Neural cell (in vitro differentiated cells): ENCODE data around the gene DCBLD1. TPM values are rescaled to one million over a fixed set of nuclear protein-coding genes. Genes with fewer than 3 reads are reported as not detected.

ENCODE experiments used
- H2AFZ ChIP-seq: fragments of 200-600, 300-800 bp; sonication (generic), shearing (Covaris generic); 2 replicates; pipeline ENCODE4 v1.6.0; 2014; ENCODE audit warnings: low read depth, mild to moderate bottlenecking, antibody characterized with exemption, low read length, moderate library complexity
- H3F3A ChIP-seq: fragments of 200-600 bp; shearing (Covaris generic); 2 replicates; pipeline ENCODE4 v1.6.1; 2016; ENCODE audit warnings: mild to moderate bottlenecking, moderate library complexity, mixed read lengths, antibody characterized with exemption, low read length; ENCODE audit not compliant: insufficient read depth, poor library complexity, severe bottlenecking
- H3K27ac ChIP-seq: fragments of 200-600, 300-800 bp; sonication (generic), shearing (Covaris generic); 2 replicates; pipeline ENCODE4 v1.5.1; 2014; ENCODE audit warnings: mild to moderate bottlenecking, low read length, moderate library complexity
- H3K27me3 ChIP-seq: fragments of 300-800, 200-600 bp; sonication (generic), shearing (Covaris generic); 2 replicates; pipeline ENCODE4 v1.6.0; 2014; ENCODE audit warnings: mild to moderate bottlenecking, low read depth, low read length, moderate library complexity; ENCODE audit not compliant: insufficient read depth
- H3K36me3 ChIP-seq: fragments of 300-800, 200-600 bp; sonication (generic), shearing (Covaris generic); 2 replicates; pipeline ENCODE4 v1.5.1; 2014; ENCODE audit warnings: mild to moderate bottlenecking, antibody characterized with exemption, low read length, moderate library complexity; ENCODE audit not compliant: insufficient read depth
- H3K4me2 ChIP-seq: fragments of 300-800, 200-600 bp; sonication (generic), shearing (Covaris generic); 2 replicates; pipeline ENCODE4 v1.6.0; 2014; ENCODE audit warnings: mild to moderate bottlenecking, low read length
- H3K4me3 ChIP-seq: fragments of 300-800, 200-600 bp; sonication (generic), shearing (Covaris generic); 2 replicates; pipeline ENCODE4 v1.5.1; 2014; ENCODE audit warnings: mild to moderate bottlenecking, low read length, moderate library complexity
- H3K79me2 ChIP-seq: fragments of 200-600 bp; shearing (Covaris generic); replicated peaks from 2 replicates; pipeline ENCODE4 v1.6.0; 2014; ENCODE audit warnings: mild to moderate bottlenecking, low read length, moderate library complexity; ENCODE audit not compliant: insufficient read depth
- H3K9ac ChIP-seq: fragments of 300-800, 200-600 bp; sonication (generic), shearing (Covaris generic); 2 replicates; pipeline ENCODE4 v1.6.1; 2016; ENCODE audit warnings: mild to moderate bottlenecking, low read length, mixed read lengths
- H3K9me2 ChIP-seq: fragments of 200-600 bp; shearing (Covaris generic); 2 replicates; pipeline ENCODE4 v1.6.1; 2016; ENCODE audit warnings: mild to moderate bottlenecking, low read length, mixed read lengths; ENCODE audit not compliant: insufficient read depth
- H3K9me3 ChIP-seq: fragments of 200-600, 300-800 bp; sonication (generic), shearing (Covaris generic); 2 replicates; pipeline ENCODE4 v1.6.1; 2016; ENCODE audit warnings: mild to moderate bottlenecking, mixed run types, low read length, moderate library complexity, mixed read lengths
- H4K20me1 ChIP-seq: fragments of 200-600 bp; shearing (Covaris generic); 2 replicates; pipeline ENCODE4 v1.6.1; 2016; ENCODE audit warnings: mild to moderate bottlenecking, mixed run types; ENCODE audit not compliant: insufficient read depth
- EP300 ChIP-seq: fragments of 450-650 bp; conservative IDR thresholded peaks from 2 replicates; pipeline ENCODE4 v1.6.1; 2014; ENCODE audit warnings: antibody characterized with exemption, mild to moderate bottlenecking, moderate library complexity; ENCODE audit not compliant: poor library complexity, severe bottlenecking
- EZH2 ChIP-seq: fragments of 200-600, 300-800 bp; shearing (Covaris generic), sonication (generic); IDR thresholded peaks from 2 replicates; pipeline ENCODE4 v1.6.1; 2014; ENCODE audit warnings: antibody characterized with exemption, low read length, borderline replicate concordance, mild to moderate bottlenecking; ENCODE audit not compliant: insufficient read depth, poor library complexity, severe bottlenecking
- MXI1 ChIP-seq: fragments of 450-650 bp; conservative IDR thresholded peaks from 2 replicates; pipeline ENCODE4 v1.6.1; 2014; ENCODE audit warnings: antibody characterized with exemption, mild to moderate bottlenecking; ENCODE audit not compliant: poor library complexity, severe bottlenecking
- POLR2AphosphoS5 ChIP-seq: IDR thresholded peaks from 2 replicates; pipeline ENCODE4 v1.6.1; 2012
- RAD21 ChIP-seq: fragments of 450-650 bp; conservative IDR thresholded peaks from 2 replicates; pipeline ENCODE4 v1.6.1; 2014; ENCODE audit warnings: antibody characterized with exemption, mild to moderate bottlenecking, moderate library complexity
- SMC3 ChIP-seq: fragments of 450-650 bp; conservative IDR thresholded peaks from 2 replicates; pipeline ENCODE4 v1.6.1; 2014; ENCODE audit warnings: antibody characterized with exemption, mild to moderate bottlenecking, moderate library complexity; ENCODE audit not compliant: poor library complexity
- TAF1 ChIP-seq: IDR thresholded peaks from 2 replicates; pipeline ENCODE4 v1.6.1; 2012; ENCODE audit warnings: low read depth
- polyA plus RNA-seq: library from polyadenylated mRNA; depleted of rRNA; stranded (reverse); fragments of >200 nt; gene quantifications from 2 replicates; pipeline ENCODE4 v1.2.3, GENCODE V29; 2014
- TF ChIP-seq, protein P1 (sequence below): fragments of 450-650 bp; IDR thresholded peaks from 2 replicates; pipeline ENCODE4 v1.5.1; 2014; ENCODE audit warnings: antibody characterized with exemption, mild to moderate bottlenecking, moderate library complexity; ENCODE audit not compliant: poor library complexity, severe bottlenecking
- TF ChIP-seq, protein P2 (sequence below): IDR thresholded peaks from 2 replicates; pipeline ENCODE4 v1.6.1; 2012; ENCODE audit warnings: borderline replicate concordance

DCBLD1 gene
- polyA plus RNA-seq, 1 donor from 2014 or later: 11.4 TPM

DNA sequence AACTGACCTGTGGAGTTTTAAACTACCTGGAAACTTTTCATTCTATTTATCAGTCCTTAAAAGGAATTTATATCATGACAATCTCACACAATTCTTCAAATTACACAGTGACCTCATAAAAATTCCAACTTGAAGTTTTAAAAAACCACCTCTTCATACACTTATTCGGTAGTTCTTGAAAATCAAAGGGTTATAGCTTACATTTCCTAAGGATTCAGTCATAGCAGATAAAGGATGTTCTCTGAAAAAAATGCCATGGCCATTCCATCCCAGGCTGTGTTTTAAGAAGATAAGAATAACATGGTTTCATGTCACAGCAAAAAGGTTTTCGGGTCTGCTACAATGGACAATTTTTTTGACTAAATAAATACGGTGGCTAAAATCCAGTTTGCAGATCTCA is 78.7 kb downstream of the DCBLD1 start:
- no peaks in the 10 kb centered on the region for H3K79me2 ChIP-seq
- no peaks in the 10 kb centered on the region for H3K27me3 ChIP-seq
- H3K9me3 ChIP-seq: no peaks in the 10 kb centered on the region
- no peaks in the 10 kb centered on the region for H4K20me1 ChIP-seq
- no peak overlapping the region for H2AFZ ChIP-seq
- H3K36me3 ChIP-seq: no peaks in the 10 kb centered on the region
- no peaks in the 10 kb centered on the region for H3F3A ChIP-seq
- H3K9ac ChIP-seq: no peak overlapping the region
- no peaks in the 10 kb centered on the region for H3K9me2 ChIP-seq
- no peak overlapping the region for H3K4me3 ChIP-seq
- H3K27ac ChIP-seq: no peak overlapping the region
- TF ChIP-seq TAF1: no peak
- TF ChIP-seq SMC3: no peak
- no peak for TF ChIP-seq EZH2
- TF ChIP-seq MXI1: no peak
- no peak for TF ChIP-seq EP300
- TF ChIP-seq RAD21: no peak
- TF ChIP-seq POLR2AphosphoS5: no peak
- TF ChIP-seq, protein P1, sequence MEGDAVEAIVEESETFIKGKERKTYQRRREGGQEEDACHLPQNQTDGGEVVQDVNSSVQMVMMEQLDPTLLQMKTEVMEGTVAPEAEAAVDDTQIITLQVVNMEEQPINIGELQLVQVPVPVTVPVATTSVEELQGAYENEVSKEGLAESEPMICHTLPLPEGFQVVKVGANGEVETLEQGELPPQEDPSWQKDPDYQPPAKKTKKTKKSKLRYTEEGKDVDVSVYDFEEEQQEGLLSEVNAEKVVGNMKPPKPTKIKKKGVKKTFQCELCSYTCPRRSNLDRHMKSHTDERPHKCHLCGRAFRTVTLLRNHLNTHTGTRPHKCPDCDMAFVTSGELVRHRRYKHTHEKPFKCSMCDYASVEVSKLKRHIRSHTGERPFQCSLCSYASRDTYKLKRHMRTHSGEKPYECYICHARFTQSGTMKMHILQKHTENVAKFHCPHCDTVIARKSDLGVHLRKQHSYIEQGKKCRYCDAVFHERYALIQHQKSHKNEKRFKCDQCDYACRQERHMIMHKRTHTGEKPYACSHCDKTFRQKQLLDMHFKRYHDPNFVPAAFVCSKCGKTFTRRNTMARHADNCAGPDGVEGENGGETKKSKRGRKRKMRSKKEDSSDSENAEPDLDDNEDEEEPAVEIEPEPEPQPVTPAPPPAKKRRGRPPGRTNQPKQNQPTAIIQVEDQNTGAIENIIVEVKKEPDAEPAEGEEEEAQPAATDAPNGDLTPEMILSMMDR: no peak
- TF ChIP-seq, protein P2, sequence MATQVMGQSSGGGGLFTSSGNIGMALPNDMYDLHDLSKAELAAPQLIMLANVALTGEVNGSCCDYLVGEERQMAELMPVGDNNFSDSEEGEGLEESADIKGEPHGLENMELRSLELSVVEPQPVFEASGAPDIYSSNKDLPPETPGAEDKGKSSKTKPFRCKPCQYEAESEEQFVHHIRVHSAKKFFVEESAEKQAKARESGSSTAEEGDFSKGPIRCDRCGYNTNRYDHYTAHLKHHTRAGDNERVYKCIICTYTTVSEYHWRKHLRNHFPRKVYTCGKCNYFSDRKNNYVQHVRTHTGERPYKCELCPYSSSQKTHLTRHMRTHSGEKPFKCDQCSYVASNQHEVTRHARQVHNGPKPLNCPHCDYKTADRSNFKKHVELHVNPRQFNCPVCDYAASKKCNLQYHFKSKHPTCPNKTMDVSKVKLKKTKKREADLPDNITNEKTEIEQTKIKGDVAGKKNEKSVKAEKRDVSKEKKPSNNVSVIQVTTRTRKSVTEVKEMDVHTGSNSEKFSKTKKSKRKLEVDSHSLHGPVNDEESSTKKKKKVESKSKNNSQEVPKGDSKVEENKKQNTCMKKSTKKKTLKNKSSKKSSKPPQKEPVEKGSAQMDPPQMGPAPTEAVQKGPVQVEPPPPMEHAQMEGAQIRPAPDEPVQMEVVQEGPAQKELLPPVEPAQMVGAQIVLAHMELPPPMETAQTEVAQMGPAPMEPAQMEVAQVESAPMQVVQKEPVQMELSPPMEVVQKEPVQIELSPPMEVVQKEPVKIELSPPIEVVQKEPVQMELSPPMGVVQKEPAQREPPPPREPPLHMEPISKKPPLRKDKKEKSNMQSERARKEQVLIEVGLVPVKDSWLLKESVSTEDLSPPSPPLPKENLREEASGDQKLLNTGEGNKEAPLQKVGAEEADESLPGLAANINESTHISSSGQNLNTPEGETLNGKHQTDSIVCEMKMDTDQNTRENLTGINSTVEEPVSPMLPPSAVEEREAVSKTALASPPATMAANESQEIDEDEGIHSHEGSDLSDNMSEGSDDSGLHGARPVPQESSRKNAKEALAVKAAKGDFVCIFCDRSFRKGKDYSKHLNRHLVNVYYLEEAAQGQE: no peak
- no peak overlapping the region for H3K4me2 ChIP-seq

DNA sequence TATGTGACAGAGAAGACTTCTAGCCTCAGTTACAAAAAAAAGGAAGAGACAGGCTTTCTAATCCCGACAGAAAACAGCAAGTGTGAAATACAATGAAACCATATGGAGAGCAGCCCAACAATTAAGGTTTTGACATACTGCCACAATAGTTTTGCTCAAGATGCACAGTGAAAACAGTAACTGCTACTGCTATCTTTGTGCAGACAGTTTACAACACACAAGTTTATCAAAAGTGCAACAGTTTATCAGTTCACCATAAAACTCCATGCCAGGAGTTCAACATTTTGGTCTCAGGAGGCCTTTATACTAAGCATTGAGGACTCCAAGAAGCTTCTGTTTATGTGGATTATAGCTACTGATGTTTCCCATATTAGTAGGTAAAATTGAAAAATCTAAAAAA is 82.2 kb downstream of the DCBLD1 start:
- Histone ChIP-seq H3K79me2 (no peaks in the 10 kb centered on the region), H2AFZ (no peak overlapping the region), H4K20me1 (no peaks in the 10 kb centered on the region), H3K9me2 (no peaks in the 10 kb centered on the region), H3K9me3 (no peaks in the 10 kb centered on the region), H3K36me3 (no peaks in the 10 kb centered on the region), H3K4me2 (no peak overlapping the region), H3F3A (no peaks in the 10 kb centered on the region), H3K27me3 (no peaks in the 10 kb centered on the region), H3K9ac (no peak overlapping the region), H3K27ac (no peak overlapping the region), H3K4me3 (no peak overlapping the region)
- no peak for TF ChIP-seq EP300
- TF ChIP-seq TAF1: no peak
- TF ChIP-seq, protein P2: no peak
- no peak for TF ChIP-seq EZH2
- no peak for TF ChIP-seq POLR2AphosphoS5
- TF ChIP-seq, protein P1: no peak
- no peak for TF ChIP-seq MXI1
- TF ChIP-seq SMC3: no peak
- TF ChIP-seq RAD21: no peak
